Umbilical cord (tissue), 2 donors: ENCODE data around the gene RASL12. TPM values are rescaled to one million over a fixed set of nuclear protein-coding genes. Genes with fewer than 3 reads are reported as not detected.
"Not testable (repeated sequence)": the region's sequence is repeated elsewhere in the genome, so short reads cannot be mapped to it uniquely, and the experiment has no call there.

ENCODE experiments used
- DNase-seq: peaks from one replicate; pipeline ENCODE4 v3.0.0-alpha.2; 2015; ENCODE audit warnings: low spot score
- total RNA-seq: library from RNA; depleted of rRNA; stranded (reverse); fragments of >200 nt; gene quantifications from one replicate; pipeline ENCODE4 v1.2.3, GENCODE V29; 2014; ENCODE audit warnings: low replicate concordance; ENCODE audit not compliant: insufficient read depth

The RASL12 gene
- total RNA-seq, 1 donor from 2014 or later = 107 TPM

DNA sequence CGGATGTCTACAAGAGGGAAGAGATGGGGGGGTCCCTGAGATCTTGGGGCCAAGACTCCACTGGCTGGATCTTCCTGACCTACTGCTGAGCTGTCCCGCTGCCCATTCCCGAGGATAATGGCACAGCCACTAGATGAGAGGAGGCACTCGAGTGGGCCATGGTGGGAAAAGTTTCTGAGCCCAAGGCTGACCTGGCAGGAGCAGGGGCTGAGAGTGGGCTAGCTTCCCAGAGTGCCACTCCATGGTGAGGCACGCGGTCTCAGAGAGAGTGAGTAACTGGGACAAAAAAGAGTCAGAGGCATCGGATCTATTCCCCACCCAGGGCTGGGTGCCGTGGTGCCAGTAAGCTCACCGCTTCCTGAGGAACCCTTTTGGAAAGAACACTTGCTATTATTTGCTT is 11.7 kb downstream of the RASL12 start:
- DNase-seq = no peak

DNA sequence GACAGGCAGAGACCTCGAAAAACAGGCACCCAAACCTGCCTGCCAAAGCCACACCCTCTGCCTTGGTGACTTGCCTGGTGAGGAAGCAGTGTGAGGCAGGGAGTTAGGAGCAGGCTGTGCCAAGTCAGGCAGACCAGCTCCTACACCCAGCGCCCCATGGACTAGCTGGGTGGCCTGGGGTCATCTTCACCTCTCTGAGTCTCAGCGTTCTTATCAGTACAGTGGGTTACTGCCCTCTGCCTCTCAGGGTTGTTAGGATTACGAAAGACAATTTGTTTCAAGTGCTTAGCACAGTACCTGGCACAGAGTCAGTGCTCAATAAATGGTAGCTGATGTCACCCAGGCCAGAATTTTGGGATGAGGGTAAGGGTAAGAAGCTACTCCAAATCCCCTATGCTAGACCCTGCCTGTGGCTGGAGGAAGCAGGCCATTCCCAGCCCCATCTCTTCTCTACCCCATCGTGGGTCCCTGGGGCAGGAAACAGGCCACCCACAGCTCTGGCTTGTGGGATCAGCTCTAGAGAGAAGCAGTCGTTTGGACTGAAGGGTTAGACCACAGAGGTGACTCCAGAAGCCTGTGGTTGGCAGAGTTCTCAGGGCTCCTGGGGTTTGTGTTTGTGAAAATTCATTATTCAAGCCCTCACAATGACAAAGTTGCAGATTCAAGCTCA is 12.5 kb downstream of the RASL12 start:
- DNase-seq = no peak

DNA sequence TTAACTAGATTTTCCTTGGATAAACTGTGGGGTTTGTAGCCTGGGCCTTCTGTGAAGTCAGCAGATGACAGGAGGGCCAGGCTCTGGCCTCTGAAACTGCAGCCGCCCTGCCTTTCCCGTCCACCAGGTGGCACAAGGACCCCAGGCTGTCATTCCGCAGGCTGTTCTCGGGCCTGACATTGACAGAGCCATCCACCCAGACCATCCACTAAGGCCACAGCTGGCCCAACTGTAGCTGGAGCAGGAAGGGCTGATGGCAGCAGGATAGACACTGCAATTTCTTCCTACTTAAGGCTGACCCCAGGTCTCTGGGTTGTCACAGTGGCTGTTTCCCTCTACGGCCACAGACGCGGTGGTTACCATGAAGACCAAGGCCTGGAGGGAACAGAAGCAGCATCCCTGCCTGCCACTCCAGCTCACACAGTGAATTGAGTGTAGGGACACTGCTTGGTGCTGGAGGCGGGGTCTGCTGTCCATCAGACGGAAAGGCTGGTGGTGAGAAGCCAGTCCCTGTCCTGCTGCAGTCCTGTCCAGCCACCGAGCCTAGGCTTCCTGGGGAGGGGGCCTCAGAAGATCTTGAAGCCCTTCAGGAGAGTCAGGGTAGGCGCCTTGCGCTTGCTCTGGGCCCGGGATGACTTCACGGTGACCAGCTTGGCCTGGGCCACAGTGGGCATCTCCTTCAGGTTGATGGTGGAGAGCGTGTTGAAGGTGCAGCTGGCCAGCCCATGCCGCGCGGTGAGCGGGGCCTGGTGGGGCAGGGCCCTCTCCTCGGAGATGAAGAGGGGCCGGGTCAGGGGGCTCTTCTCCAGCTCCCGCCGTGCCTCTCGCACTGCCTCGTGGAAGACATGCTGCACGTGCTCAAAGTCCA is 13.2 kb downstream of the RASL12 start:
- peak; percentile 71 for DNase-seq

DNA sequence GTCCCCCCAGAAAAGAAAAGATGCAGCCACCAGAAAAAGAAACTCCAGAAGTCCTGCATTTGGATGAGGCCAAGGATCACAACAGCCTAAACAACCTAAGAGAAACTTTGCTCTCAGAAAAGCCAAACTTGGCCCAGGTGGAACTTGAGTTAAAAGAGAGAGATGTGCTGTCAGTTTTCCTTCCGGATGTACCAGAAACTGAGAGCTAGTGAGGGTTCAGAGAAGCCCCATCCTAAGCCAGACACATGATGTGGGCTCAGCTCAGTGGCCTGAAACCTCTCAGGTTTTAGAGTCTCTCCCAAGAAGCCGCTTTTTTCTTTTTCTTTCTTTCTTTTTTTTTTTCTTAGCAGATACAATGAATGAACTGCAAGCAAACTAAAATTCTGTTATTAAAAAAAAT is 14.8 kb downstream of the RASL12 start:
- DNase-seq = no peak

DNA sequence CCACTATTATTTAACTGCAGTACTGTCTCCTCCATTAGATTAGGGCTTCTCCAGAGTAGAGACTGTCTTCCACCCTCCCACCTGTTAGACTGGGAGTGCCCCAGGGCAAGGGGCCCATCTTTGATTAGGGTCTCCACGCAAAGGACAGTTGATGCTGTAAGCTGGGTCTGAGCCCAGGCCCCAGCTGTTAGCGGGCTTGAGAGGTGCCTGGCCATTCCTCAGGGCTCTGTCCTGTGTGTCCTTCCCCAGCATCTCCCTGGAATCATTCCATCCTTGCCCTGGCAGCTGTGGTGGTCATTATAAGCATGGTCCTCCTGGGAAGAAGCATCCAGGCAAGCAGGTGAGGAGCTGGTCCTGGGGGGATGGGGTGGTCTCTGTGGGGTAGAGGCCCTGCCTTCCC is 16.5 kb downstream of the RASL12 start:
- DNase-seq = no peak

DNA sequence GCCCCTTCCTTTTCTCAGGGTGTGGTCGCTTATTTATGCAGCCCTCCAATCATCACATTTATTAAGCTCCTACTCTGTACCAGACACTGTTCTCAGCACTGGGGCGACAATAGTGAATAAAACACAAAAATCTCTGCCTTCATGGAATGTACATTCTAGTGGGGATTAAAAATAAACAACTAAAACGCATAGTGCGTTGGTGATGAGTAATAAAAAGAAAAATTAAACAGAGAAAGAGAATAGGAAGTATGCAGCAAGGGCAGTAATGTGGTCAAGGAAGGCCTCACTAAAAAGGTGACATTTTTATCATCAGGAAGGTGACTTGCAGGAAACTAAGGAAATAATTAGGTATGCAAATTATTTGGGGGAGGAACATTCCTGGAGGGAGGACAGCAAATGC is 17.5 kb downstream of the RASL12 start:
- DNase-seq = no peak

DNA sequence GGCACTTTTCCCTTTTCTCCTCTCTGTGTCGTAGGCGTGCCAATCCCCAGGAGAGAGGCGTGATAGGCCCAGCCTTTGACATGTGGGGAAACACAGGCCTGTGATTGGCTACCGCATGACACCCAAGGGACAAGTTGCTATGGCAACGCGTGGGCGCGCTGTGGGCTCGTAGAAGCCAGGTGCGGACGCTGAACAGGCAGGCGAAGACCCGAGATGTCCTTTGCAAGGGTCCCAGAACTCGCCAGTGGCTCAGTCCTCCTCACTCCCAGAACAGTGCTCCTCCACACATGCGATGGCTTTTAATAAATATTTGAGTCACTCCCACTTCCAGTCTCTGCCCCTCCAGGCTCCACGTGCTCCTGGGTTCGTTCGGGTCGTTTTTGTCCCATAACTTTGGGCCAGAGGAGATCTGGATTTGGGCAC is 18.4 kb downstream of the RASL12 start:
- peak; percentile 94 for DNase-seq

DNA sequence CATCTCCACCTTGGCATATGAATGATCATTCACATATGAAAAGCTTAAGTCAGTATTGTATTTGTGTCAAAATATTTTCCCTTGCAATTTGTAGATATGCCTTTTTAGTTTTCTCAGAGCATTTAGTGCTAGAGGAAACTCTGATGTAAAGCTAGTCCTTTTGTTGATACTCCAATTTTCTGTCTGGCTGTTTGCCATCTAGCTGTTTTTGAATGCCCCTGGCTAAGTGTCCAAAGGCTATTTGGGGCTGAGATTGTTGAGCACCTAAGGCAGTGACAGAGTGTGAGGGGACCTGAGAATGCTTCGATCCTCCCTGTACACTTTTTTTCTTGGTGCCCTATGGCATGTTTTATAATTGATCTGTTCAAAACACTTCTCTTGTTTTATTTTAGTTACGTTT is 19.6 kb downstream of the RASL12 start:
- no peak for DNase-seq

DNA sequence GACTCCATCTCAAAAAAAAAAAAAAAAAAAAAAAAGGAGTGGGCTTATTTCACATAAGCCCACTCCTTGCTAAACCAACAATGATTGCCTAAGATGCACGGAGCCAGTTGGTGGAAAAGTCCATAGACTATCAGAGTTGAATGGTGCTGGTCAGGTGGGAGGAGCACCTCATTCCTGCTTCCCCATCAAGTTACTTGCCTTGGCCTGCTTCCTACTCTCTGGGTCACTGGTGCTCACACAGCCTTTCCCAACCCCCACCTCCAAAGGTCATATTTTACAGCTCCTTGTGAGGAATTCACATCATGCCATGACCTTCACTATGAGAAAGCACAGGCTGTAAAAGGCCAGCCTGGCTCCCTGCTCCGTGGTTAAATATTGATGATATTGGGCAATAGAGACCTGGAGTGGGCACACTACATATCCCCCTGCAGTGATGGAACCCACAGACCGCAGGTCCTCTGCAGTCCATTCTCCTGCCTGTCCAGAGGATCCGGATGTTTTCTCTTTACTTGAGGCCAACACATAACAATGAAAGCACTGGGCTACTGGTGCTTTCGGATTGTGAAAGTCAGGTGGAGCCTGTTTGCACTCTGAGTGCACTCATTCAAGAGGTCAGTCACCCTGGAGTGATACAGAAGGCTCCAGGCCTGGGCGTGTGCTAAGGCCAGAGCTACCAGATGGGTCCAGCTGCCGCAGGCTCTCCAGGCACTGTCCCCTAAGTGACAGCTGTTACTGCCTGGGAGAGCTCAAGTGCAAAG is 22.9 kb downstream of the RASL12 start, which contains the start of gene SLC51B:
Gene SLC51B, plus strand, starts transcription at position 664 of the 758 bp plus-strand sequence. CDS start 4,618 bp downstream, outside the sequence.
- no peak for DNase-seq

DNA sequence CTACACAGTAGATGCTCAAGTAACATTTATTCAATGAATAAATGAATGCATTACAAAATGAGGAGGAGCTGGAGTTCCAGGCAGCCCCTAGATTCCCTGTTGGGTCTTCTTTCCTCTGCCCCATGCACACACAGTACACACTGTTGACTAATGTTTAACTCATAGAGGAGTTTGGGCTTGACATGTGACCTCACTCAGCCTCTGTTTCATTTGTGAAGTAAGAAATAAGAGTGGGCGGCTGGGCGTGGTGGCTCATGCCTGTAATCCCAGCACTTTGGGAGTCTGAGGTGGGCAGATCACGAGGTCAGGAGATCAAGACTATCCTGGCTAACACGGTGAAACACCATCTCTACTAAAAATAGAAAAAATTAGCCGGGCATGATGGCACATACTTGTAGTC is 23.6 kb downstream of the RASL12 start:
- DNase-seq = not testable (repeated sequence)

DNA sequence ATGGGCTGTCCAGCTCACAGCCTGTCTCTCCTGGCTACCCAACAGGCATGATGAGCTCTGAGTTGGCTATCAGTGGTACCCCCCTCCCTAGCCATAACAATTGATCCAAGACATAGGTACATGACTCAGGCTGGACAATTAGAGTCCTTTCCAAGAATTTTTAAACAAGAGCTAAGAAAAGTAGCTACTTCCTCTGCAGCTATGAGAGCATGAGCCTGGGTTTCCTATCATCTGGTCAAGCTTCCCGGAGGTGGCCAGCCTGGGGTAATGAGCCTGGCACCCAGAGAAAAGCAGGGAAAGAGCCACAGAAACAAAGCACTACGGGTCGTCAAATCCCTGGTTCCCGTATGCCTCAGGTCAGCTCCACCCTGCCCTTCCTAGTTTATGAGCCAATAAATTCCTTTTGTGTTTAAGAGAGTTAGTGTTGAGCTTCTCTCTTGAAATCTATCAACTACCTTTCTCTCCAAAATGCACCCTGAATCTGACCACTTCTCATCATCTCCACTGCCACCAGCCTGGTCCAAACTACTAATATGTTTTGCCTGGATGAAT is 24.9 kb downstream of the RASL12 start:
- DNase-seq = no peak

DNA sequence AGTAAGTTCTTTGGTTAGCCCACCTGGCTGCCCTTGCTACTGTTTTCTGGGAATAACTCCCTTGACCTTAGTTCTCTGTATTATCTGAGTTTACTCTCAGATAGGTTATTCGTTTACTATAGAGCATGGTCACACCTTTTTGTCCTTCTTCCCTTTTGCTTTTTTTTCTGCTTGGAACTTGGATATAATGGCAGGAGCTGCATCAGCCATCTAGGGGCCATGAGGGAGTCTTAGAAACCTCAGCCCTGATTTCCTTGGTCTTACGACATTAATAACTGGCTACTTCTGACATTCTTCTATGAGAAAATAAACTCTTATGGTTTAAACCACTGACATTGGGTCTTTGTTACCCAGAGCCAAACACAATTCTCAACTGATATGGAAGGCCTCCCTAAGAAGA is 26.0 kb downstream of the RASL12 start:
- DNase-seq = no peak

DNA sequence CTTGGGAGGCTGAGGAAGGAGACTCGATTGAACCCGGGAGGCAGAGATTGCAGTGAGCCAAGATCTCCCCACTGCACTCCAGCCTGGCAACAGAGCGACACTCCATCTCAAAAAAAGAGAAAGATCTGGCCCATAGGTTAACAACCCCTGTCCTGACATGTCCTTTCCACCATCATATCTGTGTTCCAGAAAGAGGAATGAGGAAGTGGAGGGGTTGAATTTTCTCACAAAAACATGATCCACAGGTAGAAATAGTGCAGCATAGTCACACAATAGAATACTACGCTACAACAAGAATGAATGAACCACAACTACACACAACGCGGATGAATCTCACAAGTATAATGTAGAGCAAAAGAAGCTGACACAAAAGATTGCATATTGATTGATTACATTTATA is 27.3 kb downstream of the RASL12 start:
- no peak for DNase-seq

DNA sequence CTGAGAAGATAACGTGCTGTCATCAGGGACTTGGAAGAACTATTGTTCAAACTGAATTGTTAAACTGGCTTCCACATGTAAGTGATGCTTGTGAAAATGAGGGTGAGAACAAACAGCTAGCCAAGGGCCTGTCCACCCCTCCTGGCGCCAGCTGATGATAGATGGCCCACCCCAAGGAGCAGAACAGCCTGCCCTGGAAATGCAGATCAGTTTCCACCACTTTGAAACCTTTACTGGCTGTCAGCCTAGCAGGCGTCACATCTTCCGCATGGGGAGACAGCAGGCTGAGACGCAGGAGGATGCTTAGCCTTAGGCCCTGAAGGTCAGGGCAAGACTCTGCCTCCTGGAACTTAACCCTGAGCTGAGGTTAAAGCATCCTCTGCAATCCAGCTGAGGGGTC is 29.0 kb downstream of the RASL12 start:
- no peak for DNase-seq

DNA sequence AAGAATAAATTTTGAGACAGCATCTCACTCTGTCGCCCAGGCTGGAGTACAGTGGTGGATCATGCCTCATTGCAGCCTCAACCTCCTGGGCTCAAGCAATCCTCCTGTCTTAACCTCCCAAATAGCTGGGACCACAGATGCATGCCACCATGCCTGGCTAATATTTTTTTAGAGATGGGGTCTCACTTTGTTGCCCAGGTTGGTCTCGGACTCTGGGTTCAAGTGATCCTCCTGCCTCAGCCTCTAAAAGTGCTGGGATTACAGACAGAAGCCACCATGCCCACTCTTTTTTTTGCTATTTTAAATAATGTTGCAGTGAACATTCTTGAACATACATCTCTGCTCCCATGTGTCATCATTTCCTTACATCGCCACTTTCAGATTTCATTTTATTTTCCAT is 29.4 kb downstream of the RASL12 start:
- DNase-seq = no peak

DNA sequence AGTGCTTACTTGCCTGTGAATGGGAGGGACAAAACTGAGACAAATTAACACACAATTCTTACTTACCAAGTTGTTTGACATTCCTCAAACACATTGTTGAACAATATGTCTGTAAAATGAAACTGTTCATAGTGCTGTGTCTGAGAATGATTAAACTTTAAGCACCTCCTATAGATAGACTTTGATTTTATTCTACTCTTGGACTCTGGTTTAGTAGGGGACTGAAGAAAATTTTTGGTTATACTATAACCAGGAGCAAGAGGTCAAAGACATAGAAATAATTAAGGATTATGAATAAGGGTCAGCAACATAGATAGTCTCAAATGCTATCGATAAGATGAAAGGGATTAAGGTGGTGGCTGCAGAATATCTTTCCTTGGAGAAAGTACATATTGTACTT is 30.5 kb downstream of the RASL12 start:
- DNase-seq = no peak

DNA sequence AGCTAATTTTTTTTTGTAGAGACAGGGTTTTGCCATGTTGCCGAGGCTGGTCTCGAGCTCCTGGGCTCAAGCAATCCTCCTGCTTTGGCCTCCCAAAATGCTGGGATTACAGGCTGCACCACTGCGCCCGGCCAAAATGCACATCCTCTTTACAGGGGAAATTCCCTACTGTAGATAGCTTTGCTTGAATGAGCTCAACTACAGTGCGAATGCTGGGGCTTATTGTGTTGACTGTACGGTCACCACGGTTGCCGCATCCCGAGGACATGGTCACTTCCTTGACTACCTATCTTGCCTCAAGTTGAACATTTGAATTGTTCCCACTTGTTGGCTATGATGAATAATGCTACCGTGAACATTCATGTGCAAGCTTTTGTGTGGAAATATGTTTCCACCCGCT is 33.1 kb downstream of the RASL12 start:
- DNase-seq = no peak

DNA sequence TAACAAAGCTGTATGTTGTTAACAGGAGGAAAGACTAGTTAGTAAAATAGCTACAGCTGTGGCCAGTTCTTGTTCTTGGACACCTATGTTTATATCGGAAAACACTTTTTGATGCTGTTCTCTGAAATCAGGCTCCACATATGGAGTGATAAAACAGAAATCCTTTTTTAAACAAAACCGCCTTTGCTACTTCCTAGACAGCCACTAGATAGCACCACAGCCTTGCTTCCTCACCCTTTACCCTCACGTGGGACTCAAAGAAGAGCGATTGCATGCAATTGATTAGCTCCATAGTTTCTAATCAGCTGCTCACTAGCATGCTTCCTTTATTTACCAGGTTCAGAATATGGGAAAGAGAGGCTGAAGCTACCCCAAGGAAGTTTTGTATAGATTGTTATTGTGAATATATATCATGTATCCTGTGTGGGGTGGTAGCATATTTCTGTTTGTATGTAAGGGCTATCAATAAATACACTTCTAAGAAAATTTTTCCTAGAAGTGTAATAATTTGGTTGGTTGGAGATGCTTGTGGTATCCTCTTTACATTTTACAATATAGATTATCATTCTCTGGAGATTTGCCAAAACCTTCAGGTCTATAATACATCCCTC is 34.0 kb downstream of the RASL12 start:
- DNase-seq = peak; percentile 49

DNA sequence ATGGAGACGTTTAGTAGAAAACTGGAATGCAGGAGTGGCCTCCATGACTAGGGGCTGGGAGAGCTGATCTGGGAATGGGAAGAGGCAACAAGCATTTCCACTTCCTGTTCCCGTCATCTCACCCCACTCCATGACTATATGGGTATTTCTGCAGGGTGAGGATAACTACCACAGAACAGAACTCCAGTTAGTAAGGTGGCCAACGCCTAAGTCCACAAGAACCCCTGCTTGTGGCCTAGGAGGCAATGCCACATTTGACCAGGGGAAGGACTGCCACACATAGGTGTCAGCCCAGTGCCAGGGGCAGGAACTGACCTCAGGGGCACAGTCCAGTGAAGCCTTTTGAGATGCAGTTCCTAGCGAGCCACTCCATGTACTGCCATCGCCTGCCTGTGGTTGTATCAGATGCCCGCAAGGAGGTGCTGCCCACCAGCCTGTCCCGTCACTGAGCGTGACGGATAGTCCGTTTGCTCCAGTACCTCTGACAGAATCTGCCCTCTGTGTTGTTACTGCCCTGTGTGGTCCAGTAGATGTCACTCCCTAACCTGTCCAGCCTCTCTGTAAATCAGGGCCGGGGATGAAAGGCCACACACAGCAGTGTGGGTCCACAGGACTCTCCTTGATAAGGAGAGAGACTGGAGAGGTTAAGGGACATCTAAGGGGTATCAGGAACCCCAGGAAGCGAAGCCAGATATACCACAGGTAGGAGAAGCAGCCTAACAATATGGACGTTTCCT is 34.8 kb downstream of the RASL12 start:
- DNase-seq = peak; percentile 40

DNA sequence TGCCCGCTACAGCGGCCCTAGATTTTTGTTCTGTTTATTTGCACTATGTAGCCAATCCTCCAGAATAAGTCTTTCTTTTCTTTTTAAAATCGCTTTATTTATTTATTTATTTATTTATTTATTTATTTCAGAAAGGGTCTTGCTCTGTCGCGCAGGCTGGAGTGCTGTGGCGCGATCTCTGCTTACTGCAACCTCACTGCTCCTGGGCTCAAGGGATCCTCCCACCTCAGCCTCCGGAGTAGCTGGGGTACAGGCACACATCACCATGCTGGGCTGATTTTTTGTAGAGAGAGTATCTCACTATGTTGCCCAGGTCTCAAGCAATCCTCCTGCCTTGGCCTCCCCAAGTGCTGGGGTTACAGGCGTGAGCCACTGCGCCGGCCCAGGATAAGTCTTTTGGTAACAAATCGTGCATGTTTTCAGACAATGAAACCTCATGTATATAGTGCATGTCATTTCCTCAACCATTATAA is 38.0 kb downstream of the RASL12 start:
- no peak for DNase-seq
